ENCODE data around the gene NR3C2.

The NR3C2 gene
- total RNA-seq: 40.0 to 65.7 reads per million in 2 donors

- DNase-seq: peak; percentile 79
These were observed at the start of gene NR3C2 for GRCh38 chr4:148441986-148442831. Gene NR3C2 (minus strand): TSS chr4:148442414.

GRCh38 chr4:148487181-148487580, 45.0 kb upstream of the NR3C2 start:
- DNase-seq: no peak

GRCh38 chr4:148481636-148482035, 39.4 kb upstream of the NR3C2 start:
- no peak for DNase-seq

GRCh38 chr4:148477276-148477675, 35.1 kb upstream of the NR3C2 start:
- no peak for DNase-seq

- DNase-seq: no peak
These were observed 27.7 kb upstream of the NR3C2 start for GRCh38 chr4:148469938-148470337.

GRCh38 chr4:148454835-148455234, 12.6 kb upstream of the NR3C2 start:
- no peak for DNase-seq

GRCh38 chr4:148453833-148454232, 11.6 kb upstream of the NR3C2 start:
- DNase-seq: no peak

GRCh38 chr4:148452970-148453369, 10.8 kb upstream of the NR3C2 start:
- DNase-seq: no peak

- no peak for DNase-seq
These were observed 7.7 kb upstream of the NR3C2 start for GRCh38 chr4:148449921-148450320.

- no peak for DNase-seq
These were observed 5.9 kb upstream of the NR3C2 start for GRCh38 chr4:148448141-148448540.

GRCh38 chr4:148447681-148448080, 5.5 kb upstream of the NR3C2 start:
- no peak for DNase-seq

GRCh38 chr4:148445860-148446330, 3.7 kb upstream of the NR3C2 start:
- DNase-seq: no peak

- DNase-seq: peak; percentile 72
These were observed 3.1 kb upstream of the NR3C2 start for GRCh38 chr4:148445071-148445859.

GRCh38 chr4:148444296-148445070, 2.3 kb upstream of the NR3C2 start:
- peak; percentile 35 for DNase-seq

- DNase-seq: peak; percentile 16
These were observed 1.5 kb upstream of the NR3C2 start for GRCh38 chr4:148443512-148444295.

GRCh38 chr4:148442832-148443511, 758 bp upstream of the NR3C2 start:
- DNase-seq: no peak

- no peak for DNase-seq
These were observed 609 bp downstream of the NR3C2 start for GRCh38 chr4:148441624-148441985.

GRCh38 chr4:148438047-148438446, 4.2 kb downstream of the NR3C2 start:
- DNase-seq: no peak

GRCh38 chr4:148437439-148437838, 4.8 kb downstream of the NR3C2 start:
- no peak for DNase-seq

- no peak for DNase-seq
These were observed 5.7 kb downstream of the NR3C2 start for GRCh38 chr4:148436512-148436911.

GRCh38 chr4:148435654-148436406, 6.4 kb downstream of the NR3C2 start:
- DNase-seq: no peak
